Calu3 (cell line): ENCODE data around the gene TMEM179B. TPM values are rescaled to one million over a fixed set of nuclear protein-coding genes. Genes with fewer than 3 reads are reported as not detected.

Source experiments
- BruUV-seq: library from RNA; stranded (reverse); fragments of 400-500 nt; replicated peaks from 2 replicates; lab custom pipeline; 2021; lab: Mats Ljungman, UMichigan
- CTCF ChIA-PET: fragments of 300-600 bp; sonication (Branson Sonifier 250); formaldehyde crosslinking; loops from one replicate; lab custom pipeline; 2022; ENCODE audit warnings: antibody characterized with exemption; lab: Charles Lee
- DNase-seq: peaks from one replicate; pipeline ENCODE4 v3.0.0; 2022
- H3K27ac Mint-ChIP-seq: one replicate; pipeline ENCODE4 v1.8.0; 2022; ENCODE audit warnings: mixed read lengths; ENCODE audit not compliant: unreplicated experiment
- H3K27me3 Mint-ChIP-seq: one replicate; pipeline ENCODE4 v1.8.0; 2022; ENCODE audit warnings: mixed read lengths; ENCODE audit not compliant: unreplicated experiment
- H3K36me3 Mint-ChIP-seq: one replicate; pipeline ENCODE4 v1.8.0; 2022; ENCODE audit warnings: mild to moderate bottlenecking, moderate library complexity, mixed read lengths; ENCODE audit not compliant: insufficient read depth, unreplicated experiment
- H3K4me1 Mint-ChIP-seq: one replicate; pipeline ENCODE4 v1.8.0; 2022; ENCODE audit warnings: mild to moderate bottlenecking, low read depth, mixed read lengths; ENCODE audit not compliant: unreplicated experiment
- H3K4me3 Mint-ChIP-seq: one replicate; pipeline ENCODE4 v1.8.0; 2022; ENCODE audit warnings: mild to moderate bottlenecking, low read depth, moderate library complexity, mixed read lengths; ENCODE audit not compliant: unreplicated experiment
- H3K9me3 Mint-ChIP-seq: one replicate; pipeline ENCODE4 v1.8.0; 2022; ENCODE audit warnings: low read depth, mixed read lengths; ENCODE audit not compliant: unreplicated experiment
- intact Hi-C: fragments of 100-400 bp; cut with micrococcal nuclease; formaldehyde crosslinking; loops from one replicate; pipeline ENCODE4 v1.10.0; 2022; ENCODE audit not compliant: unreplicated experiment
- total RNA-seq: library from RNA; stranded (reverse); gene quantifications from 2 replicates; pipeline ENCODE4 v1.2.3, GENCODE V29; 2022
- TF ChIP-seq, protein P1 (sequence below): fragments of 200-600 bp; IDR thresholded peaks from one replicate; pipeline ENCODE4 v1.8.0; 2022; ENCODE audit warnings: antibody characterized with exemption; ENCODE audit not compliant: unreplicated experiment

Gene TMEM179B
- total RNA-seq, 1 experiment from 2014 or later: 65.6 TPM

DNA sequence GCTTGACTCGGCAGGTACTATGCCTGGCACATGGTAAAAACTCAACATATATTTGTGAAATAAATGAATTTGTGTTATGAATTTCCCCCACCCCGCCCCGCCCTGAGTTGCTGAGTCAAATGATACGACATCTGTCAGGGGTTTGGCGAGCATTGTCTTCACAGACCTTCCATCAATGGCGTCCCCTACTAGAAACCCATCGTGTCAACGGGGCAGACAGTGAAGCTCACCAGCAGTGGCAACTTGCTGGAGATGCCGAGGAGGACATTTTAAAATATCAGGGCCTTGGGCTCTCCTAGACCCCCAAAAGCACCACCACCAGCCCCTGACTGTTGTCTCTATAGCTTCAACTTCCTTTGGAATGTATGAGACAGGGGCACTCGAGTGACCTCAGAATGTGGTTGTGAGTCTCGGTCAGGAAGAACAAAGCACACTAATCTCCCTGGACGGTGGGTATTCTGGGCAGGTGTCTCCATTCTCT is 18.8 kb downstream of the TMEM179B start:
- H3K4me3 Mint-ChIP-seq: peak overlapping the region; percentile 92
- DNase-seq: no peak
- H3K27ac Mint-ChIP-seq: peak overlapping the region; percentile 98
- no peaks in the 10 kb centered on the region for H3K9me3 Mint-ChIP-seq
- intact Hi-C loops: no loop called here
- peaks cover 52% of the 10 kb centered on the region for H3K36me3 Mint-ChIP-seq
- H3K4me1 Mint-ChIP-seq: peaks cover 10% of the 10 kb centered on the region
- no peaks in the 10 kb centered on the region for H3K27me3 Mint-ChIP-seq
- TF ChIP-seq, protein P1, sequence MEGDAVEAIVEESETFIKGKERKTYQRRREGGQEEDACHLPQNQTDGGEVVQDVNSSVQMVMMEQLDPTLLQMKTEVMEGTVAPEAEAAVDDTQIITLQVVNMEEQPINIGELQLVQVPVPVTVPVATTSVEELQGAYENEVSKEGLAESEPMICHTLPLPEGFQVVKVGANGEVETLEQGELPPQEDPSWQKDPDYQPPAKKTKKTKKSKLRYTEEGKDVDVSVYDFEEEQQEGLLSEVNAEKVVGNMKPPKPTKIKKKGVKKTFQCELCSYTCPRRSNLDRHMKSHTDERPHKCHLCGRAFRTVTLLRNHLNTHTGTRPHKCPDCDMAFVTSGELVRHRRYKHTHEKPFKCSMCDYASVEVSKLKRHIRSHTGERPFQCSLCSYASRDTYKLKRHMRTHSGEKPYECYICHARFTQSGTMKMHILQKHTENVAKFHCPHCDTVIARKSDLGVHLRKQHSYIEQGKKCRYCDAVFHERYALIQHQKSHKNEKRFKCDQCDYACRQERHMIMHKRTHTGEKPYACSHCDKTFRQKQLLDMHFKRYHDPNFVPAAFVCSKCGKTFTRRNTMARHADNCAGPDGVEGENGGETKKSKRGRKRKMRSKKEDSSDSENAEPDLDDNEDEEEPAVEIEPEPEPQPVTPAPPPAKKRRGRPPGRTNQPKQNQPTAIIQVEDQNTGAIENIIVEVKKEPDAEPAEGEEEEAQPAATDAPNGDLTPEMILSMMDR: no peak
- no TSS peak for BruUV-seq
- CTCF ChIA-PET: interaction anchor here (0.5 to 0.8 kb wide), 3 partner anchors 80 to 871 kb away, joined by 3 to 4 read pairs (median 3); no protein-coding TSS in a partner anchor

DNA sequence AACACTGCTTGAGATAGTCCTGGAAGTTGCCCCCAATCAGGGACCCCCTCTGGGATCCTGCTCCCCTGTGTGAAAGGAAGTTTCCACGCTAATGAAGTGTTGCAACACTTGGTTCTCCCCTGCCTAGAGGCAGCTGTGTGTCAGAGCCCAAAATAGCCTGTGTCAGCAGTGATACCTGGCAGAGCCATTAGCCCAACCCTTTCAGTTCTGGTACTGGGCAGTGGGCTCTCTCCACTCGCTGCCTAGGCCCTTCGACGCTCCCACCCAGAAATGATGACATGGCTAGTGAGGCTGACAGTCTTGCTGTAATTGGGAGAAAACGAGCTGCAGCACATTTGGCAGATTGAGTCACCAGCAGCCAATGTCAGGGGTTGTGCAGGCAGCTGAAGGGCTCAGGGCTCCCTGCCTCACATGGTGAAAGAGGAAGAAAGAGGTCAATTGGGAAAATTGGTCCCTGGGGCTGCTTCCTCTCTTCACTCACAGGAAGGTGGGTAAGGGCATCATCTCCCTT is 19.5 kb downstream of the TMEM179B start:
- BruUV-seq: no TSS peak
- H3K9me3 Mint-ChIP-seq: no peaks in the 10 kb centered on the region

DNA sequence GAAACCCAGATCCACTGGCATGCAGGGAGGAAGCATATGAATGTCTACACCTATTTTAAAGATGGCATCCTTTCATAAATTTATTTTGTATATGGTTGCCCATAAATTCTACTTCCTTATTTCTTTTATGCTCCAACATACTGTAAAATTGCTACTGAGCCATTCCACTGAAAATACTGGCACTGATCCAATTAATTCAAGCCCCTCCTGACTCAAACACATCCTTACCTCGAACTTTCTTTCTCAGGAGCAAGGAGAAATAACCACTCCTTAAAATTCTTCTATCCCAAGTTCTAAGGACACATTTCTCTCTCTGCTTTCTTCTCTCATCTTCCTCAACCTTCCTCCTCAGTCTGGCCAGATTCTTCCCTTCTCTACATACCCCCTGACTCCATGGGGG is 23.5 kb downstream of the TMEM179B start:
- peaks cover 25% of the 10 kb centered on the region for H3K36me3 Mint-ChIP-seq
- DNase-seq: no peak
- no peak overlapping the region for H3K4me3 Mint-ChIP-seq
- CTCF ChIA-PET: no interaction called here
- H3K4me1 Mint-ChIP-seq: peaks cover 14% of the 10 kb centered on the region
- TF ChIP-seq, protein P1: no peak
- intact Hi-C loops: no loop called here
- H3K27ac Mint-ChIP-seq: no peak overlapping the region
- no peaks in the 10 kb centered on the region for H3K27me3 Mint-ChIP-seq
- no peaks in the 10 kb centered on the region for H3K9me3 Mint-ChIP-seq
- BruUV-seq: no TSS peak

More for the DNA sequence above, 19.5 kb downstream of the TMEM179B start:
- Mint-ChIP-seq H3K4me3 (peak overlapping the region; percentile 92), H3K4me1 (peaks cover 14% of the 10 kb centered on the region), H3K27ac (peak overlapping the region; percentile 66), H3K36me3 (peaks cover 45% of the 10 kb centered on the region), H3K27me3 (no peaks in the 10 kb centered on the region)
- intact Hi-C loops: no loop called here
- no peak for DNase-seq
- CTCF ChIA-PET: no interaction called here
- TF ChIP-seq, protein P1: no peak

DNA sequence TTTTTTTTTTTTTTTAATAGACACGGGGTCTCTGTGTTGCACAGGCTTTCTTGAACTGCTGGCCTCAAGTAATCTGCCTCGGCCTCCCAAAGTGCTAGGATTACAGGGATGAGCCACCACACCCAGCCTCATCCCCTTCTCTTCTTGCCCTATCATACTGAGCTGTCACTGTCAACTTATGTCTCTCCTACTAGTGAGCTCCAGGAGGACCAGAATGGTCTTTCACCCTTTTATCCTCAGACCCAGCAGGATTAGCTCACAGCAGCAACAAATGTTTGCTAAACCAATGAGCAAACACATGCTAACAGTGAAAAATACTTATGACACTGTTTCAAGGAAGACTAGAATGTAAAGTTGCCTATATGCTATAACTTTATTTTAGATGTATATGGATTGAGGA is 24.5 kb downstream of the TMEM179B start:
- intact Hi-C loops: no loop called here
- H3K36me3 Mint-ChIP-seq: peaks cover 22% of the 10 kb centered on the region
- peaks cover 6% of the 10 kb centered on the region for H3K4me1 Mint-ChIP-seq
- BruUV-seq: no TSS peak
- H3K9me3 Mint-ChIP-seq: no peaks in the 10 kb centered on the region
- TF ChIP-seq, protein P1: no peak
- DNase-seq: no peak
- H3K4me3 Mint-ChIP-seq: no peak overlapping the region
- no peaks in the 10 kb centered on the region for H3K27me3 Mint-ChIP-seq
- CTCF ChIA-PET: interaction anchor here (0.8 kb wide), 1 partner anchor 30 kb away, joined by 3 read pairs; no protein-coding TSS in a partner anchor
- no peak overlapping the region for H3K27ac Mint-ChIP-seq
